Erythroblast (primary cell): ENCODE results near the gene GPAT3.
"Not testable (repeated sequence)": the region's sequence is repeated elsewhere in the genome, so short reads cannot be mapped to it uniquely, and the experiment has no call there.

ENCODE experiments used
- GATA1 ChIP-seq: IDR thresholded peaks from 2 replicates; pipeline ENCODE4 v1.6.1; 2011; ENCODE audit warnings: low read depth, mild to moderate bottlenecking, control low read depth, low read length, moderate library complexity
- POLR2A ChIP-seq: IDR thresholded peaks from 2 replicates; pipeline ENCODE4 v1.6.1; 2011; ENCODE audit warnings: mild to moderate bottlenecking, low read length

DNA sequence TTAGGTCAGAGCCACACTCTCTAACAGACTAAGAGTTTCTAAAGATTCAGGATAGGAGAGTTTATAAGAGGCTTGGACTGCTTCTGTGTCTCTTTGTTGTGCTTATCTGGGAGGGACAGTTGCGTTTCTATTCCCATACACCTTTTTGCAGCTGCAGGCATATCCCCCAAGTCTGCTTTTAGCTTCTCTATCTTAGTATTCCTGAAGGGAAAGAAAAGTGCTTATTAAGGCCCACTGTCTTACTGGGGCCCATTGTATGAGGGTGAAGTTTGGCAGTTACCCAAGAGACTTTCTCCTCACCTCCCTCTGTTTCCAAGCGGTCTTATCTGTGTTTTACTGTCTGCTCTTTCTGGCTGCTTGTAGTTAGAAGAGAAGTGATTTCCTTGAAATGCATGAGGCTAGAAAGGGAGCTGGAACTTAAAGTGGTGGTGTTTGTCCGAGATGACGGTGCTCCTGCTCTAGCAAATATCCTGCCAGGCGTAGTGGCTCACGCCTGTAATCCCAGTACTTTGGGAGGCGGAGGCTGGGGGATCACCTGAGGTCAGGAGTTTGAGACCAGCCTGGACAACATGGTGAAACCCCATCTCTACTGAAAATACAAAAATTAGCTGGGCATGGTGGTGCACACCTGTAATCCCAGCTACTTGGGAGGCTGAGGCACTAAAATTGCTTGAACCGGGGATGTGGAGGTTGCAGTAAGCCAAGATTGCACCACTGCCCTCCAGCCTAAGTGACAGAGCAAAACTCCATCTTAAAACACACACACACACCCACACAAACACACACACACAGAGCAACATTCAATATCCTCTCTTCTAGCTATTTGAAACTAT, 39.6 kb upstream of the GPAT3 start:
- not testable (repeated sequence) for TF ChIP-seq POLR2A, GATA1
